GM08714 (cell line): ENCODE measurements around the gene RAB31.

Source experiments
- H3K4me3 ChIP-seq: fragments of 200-500 bp; sonication (Bioruptor generic); 2 replicates; pipeline ENCODE4 v1.5.1; 2014; ENCODE audit warnings: mild to moderate bottlenecking, low read length, inconsistent platforms
- ZNF274 ChIP-seq: IDR thresholded peaks from 2 replicates; pipeline ENCODE4 v1.6.1; 2012; ENCODE audit warnings: mild to moderate bottlenecking, low read depth, low read length

RAB31 gene

GRCh38 chr18:9731380-9731779 is 23.3 kb downstream of the RAB31 start:
- TF ChIP-seq ZNF274 = no peak
- H3K4me3 ChIP-seq = no peak overlapping the region

- no peak for TF ChIP-seq ZNF274
- no peak overlapping the region for H3K4me3 ChIP-seq
Observed at GRCh38 chr18:9732031-9732430, 23.9 kb downstream of the RAB31 start.

GRCh38 chr18:9734189-9734588 is 26.1 kb downstream of the RAB31 start:
- H3K4me3 ChIP-seq = no peak overlapping the region
- TF ChIP-seq ZNF274 = no peak

GRCh38 chr18:9735238-9735637 is 27.1 kb downstream of the RAB31 start:
- H3K4me3 ChIP-seq = no peak overlapping the region
- TF ChIP-seq ZNF274 = no peak

GRCh38 chr18:9735879-9736278 is 27.8 kb downstream of the RAB31 start:
- no peak overlapping the region for H3K4me3 ChIP-seq
- no peak for TF ChIP-seq ZNF274

- TF ChIP-seq ZNF274 = no peak
- H3K4me3 ChIP-seq = no peak overlapping the region
Observed at GRCh38 chr18:9736286-9736835, 28.3 kb downstream of the RAB31 start.

- no peak for TF ChIP-seq ZNF274
- H3K4me3 ChIP-seq = no peak overlapping the region
Observed at GRCh38 chr18:9737006-9737405, 28.9 kb downstream of the RAB31 start.

- no peak overlapping the region for H3K4me3 ChIP-seq
- TF ChIP-seq ZNF274 = no peak
Observed at GRCh38 chr18:9737472-9738121, 29.5 kb downstream of the RAB31 start.

- H3K4me3 ChIP-seq = no peak overlapping the region
- TF ChIP-seq ZNF274 = no peak
Observed at GRCh38 chr18:9738266-9738969, 30.3 kb downstream of the RAB31 start.

GRCh38 chr18:9739516-9739915 is 31.4 kb downstream of the RAB31 start:
- TF ChIP-seq ZNF274 = no peak
- H3K4me3 ChIP-seq = no peak overlapping the region

GRCh38 chr18:9740071-9740470 is 32.0 kb downstream of the RAB31 start:
- no peak overlapping the region for H3K4me3 ChIP-seq
- TF ChIP-seq ZNF274 = no peak

- no peak for TF ChIP-seq ZNF274
- H3K4me3 ChIP-seq = no peak overlapping the region
Observed at GRCh38 chr18:9741406-9741792, 33.3 kb downstream of the RAB31 start.

- no peak for TF ChIP-seq ZNF274
- H3K4me3 ChIP-seq = no peak overlapping the region
Observed at GRCh38 chr18:9741793-9742523, 33.9 kb downstream of the RAB31 start.

- TF ChIP-seq ZNF274 = no peak
- no peak overlapping the region for H3K4me3 ChIP-seq
Observed at GRCh38 chr18:9742524-9743131, 34.5 kb downstream of the RAB31 start.
